ENCODE results near the gene SLC35F6.
"Not testable (repeated sequence)": the region's sequence is repeated elsewhere in the genome, so short reads cannot be mapped to it uniquely, and the experiment has no call there.

Gene SLC35F6

DNA sequence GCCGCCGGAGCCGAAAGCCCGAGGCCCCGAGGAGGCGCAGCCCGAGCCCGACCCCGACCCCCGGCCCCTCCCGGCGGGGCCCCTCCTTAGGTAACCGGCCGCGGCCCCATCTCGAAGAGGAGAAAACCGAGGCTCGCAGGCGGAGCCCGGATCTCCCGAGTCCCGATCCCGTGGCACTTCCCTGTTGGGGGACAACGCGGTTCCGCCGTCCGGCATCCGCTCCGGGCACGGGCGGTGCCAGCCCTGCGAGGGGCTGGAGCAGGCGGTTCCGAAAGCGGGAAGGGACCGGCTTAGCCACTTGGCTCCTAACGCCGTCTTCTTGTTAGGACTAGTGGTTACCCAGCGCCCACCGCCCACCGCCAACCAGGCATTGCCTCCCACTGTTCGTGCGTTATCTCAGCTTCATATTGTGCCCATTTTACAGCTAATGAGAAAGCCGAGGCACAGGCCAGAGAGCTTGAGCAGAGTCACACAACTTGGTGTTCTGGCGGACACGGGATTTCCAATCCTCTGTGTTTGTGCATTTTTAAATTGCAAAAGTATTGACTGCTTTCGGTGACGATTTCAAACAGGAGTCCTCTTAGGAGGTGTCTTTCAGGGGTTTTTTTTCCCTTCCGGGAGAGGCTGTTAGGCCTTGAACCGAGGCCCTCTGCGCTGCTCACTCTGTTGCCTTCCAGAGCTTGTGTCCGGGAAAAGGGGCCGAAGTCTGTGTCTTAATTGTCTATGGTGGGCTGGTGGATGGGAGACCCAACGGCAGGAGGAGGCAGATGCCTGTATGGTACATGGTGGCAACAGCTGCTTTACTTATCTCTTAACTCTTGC lies 22.3 kb downstream of the SLC35F6 start:
- no peak for DNase-seq

DNA sequence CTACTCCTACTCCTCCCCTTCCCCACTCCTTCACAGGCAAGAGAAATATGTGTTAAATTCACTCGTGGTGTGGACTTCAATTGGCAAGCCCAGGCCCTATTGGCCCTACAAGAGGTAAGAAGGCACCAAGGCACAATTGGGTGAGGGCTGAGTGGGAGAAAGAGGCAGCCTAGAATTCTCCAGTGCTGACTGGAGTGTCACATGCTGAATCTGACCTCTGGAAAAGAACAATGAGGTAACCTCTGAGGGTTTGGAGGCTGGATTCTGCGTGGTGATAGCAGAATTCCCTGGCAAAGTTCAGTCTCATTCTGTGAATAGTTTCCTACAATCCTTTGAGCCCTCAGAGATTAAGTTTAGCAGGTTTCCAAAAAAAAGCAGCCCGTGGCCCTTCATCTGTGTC lies 28.6 kb downstream of the SLC35F6 start:
- no peak for DNase-seq

DNA sequence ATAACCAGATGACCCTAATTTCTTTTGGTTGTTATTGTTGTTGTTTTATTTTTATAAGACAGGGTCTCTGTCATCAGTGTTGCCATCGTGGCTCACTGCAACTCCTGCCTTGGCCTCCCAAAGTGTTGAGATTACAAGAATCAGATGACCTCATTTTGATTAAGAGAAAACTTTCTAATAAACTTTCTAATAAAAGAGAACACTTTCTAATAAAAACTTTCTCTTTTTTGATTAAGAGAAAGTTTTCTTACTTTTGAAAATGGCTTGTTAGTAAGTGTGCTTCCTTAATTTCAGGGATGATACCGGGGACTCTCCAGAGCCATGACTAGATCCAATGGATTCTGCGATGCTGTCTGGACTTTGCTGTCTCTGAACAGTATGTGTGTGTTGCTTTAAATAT lies 29.4 kb downstream of the SLC35F6 start:
- DNase-seq = no peak

DNA sequence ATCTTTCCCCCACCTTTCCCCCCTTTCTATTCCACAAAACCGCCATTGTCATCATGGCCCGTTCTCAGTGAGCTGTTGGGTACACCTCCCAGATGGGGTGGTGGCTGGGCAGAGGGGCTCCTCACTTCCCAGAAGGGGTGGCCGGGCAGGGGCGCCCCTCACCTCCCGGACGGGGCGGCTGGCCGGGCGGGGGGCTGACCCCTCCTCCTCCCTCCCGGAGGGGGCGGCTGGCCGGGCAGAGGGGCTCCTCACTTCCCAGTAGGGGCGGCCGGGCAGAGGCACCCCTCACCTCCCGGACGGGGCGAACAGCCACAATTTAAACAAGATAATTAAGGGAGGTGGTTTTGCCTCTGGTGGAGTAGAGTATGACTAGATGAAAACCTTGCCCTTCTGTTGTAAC lies 31.1 kb downstream of the SLC35F6 start:
- DNase-seq = not testable (repeated sequence)

DNA sequence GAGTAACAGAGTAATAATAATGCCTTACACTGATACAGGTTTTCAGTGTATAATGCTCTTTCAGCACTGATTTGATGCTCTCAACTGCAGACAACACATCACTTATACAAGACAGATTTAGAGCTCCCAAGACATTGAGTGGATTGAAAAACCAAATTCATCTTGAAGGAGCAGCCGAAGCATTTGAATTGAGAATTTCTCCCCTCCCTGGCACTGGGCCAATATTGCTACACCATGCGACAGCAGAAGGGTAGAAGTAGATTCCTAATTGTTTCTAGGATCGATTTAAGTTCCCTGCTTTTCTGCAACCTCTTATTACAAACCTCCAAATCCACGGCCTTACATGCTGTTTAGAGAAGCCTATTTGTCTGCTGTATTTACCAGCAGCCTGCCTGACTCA lies 37.2 kb downstream of the SLC35F6 start:
- no peak for DNase-seq

DNA sequence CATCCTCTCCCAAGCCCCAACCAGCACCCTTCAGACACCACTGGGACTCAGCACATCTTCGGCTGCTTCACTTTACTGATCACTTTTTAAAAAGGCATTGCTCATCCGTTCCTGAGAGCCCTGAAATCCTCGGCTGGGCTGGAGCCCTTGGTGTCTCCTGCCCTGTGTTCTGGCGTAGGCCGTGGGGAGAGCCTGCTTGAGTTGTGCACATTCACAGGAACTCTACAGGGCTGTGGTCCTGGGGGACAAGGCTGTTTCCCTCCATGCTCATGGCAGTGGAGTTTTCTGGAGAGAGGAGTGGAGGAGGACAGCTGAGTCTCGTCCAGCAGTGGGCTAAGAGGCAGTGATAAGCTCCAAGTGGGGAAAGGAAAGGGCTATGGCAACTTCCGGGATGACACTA lies 37.7 kb downstream of the SLC35F6 start:
- DNase-seq = no peak

DNA sequence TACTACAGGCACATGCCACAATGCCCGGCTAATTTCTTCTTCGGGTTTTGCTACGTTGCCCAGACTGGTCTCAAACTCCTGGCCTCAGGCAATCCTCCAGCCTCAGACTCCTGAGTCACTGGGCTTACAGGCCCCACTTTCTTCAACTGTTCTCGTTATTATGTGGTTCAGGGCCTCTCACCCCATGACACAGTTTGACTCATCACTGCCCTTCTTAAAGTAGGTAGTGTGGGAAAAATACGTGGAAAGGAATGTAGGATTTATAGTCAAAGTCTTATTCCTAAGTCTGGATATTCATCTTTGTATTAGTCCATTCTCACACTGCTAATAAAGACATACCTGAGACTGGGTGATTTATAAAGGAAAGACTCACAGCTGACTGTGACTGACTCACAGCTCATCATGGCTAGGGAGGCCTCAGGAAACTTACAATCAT lies 41.2 kb downstream of the SLC35F6 start:
- DNase-seq = no peak

DNA sequence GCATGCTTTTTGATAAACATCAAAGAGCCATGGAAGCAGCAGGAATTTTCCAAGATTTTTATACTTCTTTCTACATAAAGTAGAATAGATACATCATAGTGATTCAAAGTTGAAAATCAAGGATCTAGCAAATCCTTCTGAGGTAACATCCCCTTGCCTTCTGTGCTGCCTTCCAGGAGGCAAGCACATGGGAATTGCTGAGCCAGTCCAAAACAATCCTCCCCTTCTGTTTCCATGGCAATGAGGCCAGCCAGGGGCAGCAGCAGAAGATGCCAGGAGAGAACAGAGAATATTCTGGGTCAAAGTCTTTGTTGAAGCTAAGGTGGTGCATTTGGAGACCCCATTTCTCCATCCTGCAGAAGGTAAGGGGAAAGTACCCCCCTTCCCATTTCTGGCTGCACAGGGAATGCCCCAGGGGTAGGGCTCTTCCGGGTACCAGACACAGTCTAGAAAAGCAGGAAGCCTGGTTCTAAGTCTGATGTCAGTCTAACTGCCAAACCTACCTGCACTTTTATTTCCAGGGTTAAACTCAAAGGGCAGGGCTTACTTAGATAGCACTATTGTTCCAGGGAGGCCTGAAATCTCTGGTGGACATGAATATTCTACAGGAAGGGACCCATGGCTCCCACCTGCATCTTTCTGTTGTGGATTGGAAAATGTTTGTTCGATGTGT lies 43.8 kb downstream of the SLC35F6 start:
- no peak for DNase-seq

DNA sequence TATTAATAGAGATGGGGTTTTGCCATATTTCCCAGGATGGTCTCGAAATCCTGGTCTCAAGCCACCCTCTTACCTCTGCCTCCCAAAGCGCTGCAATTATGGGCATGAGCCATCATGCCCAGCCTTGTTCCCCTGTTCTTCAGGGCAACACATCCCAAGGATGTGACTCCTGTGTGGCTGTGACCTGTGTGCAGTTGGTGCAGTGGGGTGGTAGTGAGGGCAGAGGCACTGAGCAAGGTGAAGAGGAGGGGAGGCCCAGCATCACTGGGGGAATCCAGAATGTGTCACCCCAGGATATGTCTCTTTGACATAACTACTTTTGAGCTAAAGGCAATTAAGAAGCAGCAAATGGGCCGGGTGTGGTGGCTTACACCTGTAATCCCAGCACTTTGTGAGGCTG lies 45.1 kb downstream of the SLC35F6 start:
- no peak for DNase-seq

DNA sequence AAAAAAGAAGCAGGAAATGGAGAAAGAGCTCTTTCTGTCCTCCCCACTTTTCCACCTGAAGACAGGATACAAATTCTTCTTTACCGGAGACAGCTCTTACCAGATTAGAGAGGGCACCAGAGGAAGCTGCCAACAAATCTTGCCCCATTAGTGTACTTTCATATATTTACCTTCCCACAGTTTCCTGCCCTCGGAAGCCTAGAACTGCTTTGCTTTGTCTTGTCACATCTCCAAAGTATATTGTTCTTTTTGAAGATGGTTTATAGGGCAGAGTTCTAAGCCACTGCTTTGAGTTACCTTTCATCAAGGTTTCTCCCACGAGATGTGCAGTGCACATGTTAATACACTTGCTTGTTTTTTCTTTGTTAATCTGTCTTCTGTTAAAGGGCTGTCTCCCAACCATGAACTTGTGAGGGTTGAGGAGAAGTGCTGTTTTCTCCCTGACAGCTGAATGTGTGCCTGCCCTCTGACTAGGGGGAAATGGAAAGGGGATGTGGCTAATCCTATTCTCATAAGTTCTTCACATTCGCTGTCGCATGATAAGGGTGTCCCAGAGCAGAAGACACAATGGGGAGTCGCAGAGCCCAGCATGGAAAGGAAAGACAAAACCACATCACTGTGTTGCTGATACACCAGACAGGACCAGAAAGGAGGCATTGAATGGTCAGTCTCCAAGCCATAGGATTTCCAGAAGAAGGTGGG lies 45.9 kb downstream of the SLC35F6 start:
- no peak for DNase-seq

DNA sequence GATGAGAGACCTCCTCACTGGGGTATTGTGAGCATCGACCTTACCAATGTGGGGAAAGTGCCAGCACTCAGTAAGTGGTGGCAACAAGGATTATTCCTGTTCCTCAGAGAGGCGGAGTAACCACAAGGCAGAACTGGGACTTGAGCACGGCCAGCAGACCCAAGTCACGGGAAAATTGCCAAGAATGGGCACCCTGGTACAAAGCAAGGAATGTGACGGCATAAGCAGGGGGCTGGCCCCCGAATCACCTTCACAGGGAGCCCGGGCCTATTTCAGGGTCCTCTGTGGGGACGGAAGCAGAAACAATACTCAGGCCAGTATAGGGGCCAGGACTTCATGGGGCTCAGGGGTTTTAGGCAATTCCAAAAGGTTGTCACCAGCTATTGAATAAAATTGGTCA lies 47.2 kb downstream of the SLC35F6 start:
- no peak for DNase-seq

DNA sequence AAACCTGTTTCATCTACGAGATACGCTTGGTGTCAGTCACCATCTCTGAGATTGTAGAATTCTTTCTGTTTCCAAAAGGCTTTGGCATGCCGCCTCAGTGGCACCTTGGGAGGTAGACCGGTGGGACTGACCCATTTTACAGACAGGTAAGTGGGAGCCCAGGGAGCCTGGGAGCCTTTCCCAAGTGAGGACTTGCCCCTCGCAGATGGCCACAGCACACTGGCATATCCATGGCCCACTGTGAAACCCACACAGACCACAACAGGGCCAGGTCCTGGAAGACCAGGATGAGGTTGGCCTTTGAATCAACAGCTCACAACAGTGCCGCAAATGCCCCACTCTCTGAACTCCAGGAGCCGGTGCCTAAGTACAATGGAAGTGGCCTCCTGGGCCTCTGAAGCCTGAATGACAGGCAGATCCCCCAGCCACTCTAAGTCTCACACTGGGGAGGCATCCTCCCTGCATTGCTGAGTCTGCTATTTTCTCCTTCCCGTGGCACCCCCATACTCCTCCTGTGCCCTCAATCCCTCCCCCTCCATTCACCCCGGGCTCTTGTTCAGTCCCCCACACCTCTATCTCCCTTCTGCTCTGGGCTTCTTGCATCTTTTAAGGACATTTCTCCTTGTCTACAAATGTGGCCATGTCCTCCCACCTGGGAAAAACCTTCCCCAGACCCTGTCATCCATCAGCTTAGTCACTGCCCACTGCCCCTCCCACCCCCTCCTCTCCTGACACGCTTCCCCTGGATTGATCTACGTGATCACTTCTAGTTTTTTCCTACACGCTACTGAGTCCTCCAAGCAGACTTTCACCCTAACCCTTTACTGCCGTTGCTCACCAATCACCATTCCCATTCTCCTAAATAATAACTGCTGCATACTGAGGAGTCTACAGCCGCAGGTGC lies 48.0 kb downstream of the SLC35F6 start:
- no peak for DNase-seq

DNA sequence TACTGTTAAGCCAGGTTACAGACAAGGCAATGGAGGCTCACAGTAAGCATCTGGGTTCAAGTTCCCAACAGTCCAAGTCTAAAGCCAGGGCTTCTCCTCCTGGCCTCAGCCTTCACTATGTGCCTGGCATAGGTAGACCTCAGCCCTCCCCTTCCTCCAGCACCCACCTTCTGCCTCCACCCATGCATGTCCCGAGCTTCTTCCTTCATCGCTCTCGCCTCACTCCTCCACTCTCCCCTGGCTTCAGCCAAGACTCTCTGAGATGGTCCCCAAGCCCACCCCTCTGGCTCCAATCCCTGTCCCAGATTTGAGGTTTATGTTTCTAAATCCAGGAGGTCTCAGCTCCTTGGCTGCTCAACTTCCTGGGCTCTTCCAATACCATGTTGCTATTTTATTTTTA lies 48.6 kb downstream of the SLC35F6 start:
- DNase-seq = no peak

DNA sequence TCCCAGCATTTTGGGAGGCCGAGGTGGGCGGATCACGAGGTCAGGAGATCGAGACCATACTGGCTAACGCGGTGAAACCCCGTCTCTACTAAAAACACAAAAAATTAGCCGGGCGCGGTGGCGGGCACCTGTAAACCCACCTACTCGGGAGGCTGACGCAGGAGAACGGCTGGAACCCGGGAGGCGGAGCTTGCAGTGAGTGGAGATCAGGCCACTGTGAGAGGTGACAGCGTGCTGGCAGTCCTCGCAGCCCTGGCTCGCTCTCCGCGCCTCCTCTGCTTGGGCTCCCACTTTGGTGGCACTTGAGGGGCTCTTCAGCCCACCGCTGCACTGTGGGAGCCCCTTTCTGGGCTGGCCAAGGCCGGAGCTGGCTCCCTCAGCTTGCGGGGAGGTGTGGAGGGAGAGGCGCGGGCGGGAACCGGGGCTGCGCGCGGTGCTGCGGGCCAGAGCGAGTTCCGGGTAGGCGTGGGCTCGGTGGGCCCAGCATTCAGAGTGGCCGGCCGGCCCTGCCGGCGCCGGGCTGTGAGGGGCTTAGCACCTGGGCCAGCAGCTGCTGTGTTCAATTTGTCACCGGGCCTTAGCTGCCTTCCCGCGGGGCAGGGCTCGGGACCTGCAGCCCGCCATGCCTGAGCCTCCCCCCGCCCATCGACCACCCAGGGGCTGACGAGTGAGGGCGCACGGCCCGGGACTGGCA lies 50.1 kb downstream of the SLC35F6 start:
- not testable (repeated sequence) for DNase-seq

DNA sequence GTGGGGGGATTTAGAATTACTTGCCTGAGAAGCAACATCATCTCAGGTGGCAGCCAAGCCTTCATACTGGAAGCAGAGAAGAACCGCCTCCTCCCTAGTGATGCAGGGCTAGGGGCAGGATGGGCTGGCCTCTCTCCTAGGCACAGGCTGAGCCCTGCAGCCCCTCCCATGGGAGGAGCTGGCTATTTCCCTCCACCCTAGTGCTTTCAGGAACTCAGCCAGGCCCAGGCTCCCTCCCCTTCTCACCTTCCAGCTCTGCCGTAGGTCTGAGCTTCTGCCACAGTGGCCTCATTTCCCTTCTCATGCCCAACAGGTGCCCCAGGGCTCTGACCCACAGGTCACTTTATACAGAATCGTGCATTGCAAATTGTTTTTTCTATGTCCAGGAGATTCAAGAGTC lies 52.8 kb downstream of the SLC35F6 start:
- no peak for DNase-seq

DNA sequence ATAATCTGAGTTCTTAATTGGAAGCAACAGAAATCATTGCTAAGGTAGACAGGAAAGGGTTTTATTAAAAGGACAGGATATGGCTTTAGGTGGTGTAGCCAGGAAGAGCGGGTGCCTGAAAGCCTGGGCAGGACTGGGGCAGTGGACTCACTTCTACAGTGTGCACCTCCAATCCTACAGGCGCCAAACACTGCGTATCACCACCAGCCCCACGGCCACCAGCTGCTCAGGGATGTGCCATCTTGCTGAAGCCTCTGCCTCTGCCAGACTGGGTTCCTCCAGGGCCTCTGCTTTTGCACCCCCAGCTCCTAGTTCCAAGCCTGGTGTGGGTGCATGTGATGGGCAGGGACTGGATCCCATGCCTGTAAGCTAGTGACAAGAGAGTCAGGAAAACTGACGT lies 54.2 kb downstream of the SLC35F6 start:
- no peak for DNase-seq

DNA sequence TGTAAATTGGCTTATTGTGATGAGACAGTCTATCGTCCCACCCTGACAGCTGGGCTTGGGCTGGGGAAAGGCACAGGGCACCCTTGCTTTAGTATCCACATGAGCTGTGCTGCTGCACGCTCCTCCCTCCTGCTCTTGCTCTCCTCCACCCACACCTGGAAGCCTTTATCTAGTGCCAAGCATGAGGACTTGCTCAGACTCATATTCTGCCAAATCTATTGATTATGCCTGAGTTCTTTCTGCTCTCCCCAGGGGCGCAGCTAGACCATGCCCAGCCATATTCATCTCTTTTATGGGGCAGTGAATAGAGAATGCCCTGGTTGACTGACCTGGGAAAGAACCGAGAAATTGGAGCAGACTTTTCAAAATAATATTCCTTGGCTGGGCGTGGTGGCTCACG lies 54.9 kb downstream of the SLC35F6 start:
- no peak for DNase-seq

DNA sequence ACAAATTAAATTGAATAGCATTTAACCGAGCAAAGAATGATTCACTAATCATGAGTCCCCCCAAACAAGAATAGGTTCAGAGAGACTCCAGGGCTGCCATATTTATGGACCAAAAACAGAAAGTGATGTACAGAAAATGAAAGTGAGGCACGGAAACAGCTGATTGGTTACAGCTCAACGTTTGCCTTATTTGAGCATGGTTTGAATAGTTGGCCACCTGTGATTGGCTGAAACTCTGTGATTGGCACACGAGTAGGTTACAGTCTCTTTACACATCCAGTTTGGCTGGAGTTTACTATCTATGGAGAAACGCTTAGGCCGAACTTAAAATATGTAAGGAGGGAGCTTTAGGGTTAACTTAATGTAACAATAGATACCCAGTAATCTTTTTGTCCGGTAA lies 56.8 kb downstream of the SLC35F6 start:
- no peak for DNase-seq

DNA sequence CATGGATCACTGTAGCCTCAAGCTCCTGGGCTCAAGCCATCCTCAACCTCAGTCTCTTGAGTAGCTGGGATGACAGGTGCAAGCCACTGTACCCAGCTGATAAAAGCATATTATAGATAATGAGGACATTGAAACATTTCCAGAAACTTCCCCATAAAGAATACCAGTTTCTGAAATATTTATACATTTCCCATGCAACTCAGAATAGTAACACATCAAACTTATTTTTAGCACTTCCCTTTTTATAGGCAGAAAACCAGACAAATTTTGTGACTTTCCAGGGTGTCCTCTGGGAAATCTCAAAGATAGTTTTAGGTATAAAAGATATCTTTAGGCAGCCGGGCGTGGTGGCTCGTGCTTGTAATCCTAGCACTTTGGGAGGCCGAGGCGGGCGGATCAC lies 58.8 kb downstream of the SLC35F6 start:
- DNase-seq = no peak

All from activated CD4-positive, alpha-beta T cell treated with anti-CD3 and anti-CD28 coated beads, Interleukin-2, amount 50 U/mL, for 1 hour (primary cell).